Measurements from ENCODE around the gene MSH3. TPM values are rescaled to one million over a fixed set of nuclear protein-coding genes. Genes with fewer than 3 reads are reported as not detected.

The MSH3 gene
- polyA plus RNA-seq, 2 of the 4 experiments (the other 2 are of a cell fraction), result 9.3 to 13.1 TPM

- no peaks in the 10 kb centered on the region for H3K9me3 ChIP-seq
- WGBS (ENCODE audit: missing lambda C conversion rate), result 64% methylated on average over 4 of the region's 4 CpGs
- no peak for TF ChIP-seq CHD2 (IDR thresholded peaks at IDR 0.05; ENCODE audit: low read length, partially characterized antibody)
- ChIA-PET CTCF (no interaction called here), POLR2A (no interaction called here)
- H3K27ac ChIP-seq, result no peak overlapping the region
- no peaks in the 10 kb centered on the region for H3K4me1 ChIP-seq
- H3K4me3 ChIP-seq, result no peak overlapping the region
- FAIRE-seq (no peak), ATAC-seq (no peak), DNase-seq (ENCODE audit: low read depth in 1 of 2, low spot score in 1 of 2) (no peak)
- no peak overlapping the region for H3K4me2 ChIP-seq
Measured at GRCh38 chr5:80620211-80620610, 34.2 kb upstream of the MSH3 start.

GRCh38 chr5:80622756-80623155, 31.7 kb upstream of the MSH3 start:
- DNase-seq (ENCODE audit: low read depth in 1 of 2, low spot score in 1 of 2) (no peak), FAIRE-seq (no peak), ATAC-seq (no peak)
- Histone ChIP-seq H3K9me3 (no peaks in the 10 kb centered on the region), H3K4me3 (no peak overlapping the region), H3K4me2 (no peak overlapping the region), H3K4me1 (no peaks in the 10 kb centered on the region), H3K27ac (no peak overlapping the region)
- WGBS (ENCODE audit: missing lambda C conversion rate), result 94% methylated on average over 2 of the region's 2 CpGs
- TF ChIP-seq EHMT2 (IDR thresholded peaks at IDR 0.05; ENCODE audit: low read depth) (no peak), SMC3 (IDR thresholded peaks at IDR 0.05) (no peak), MAFK (IDR thresholded peaks at IDR 0.05; ENCODE audit: partially characterized antibody) (no peak), HOXB13 (CRISPR knock-in tag; IDR thresholded peaks at IDR 0.05; ENCODE audit: low read depth) (no peak), ZNF302 (CRISPR knock-in tag; IDR thresholded peaks at IDR 0.05) (no peak), CHD2 (IDR thresholded peaks at IDR 0.05; ENCODE audit: low read length, partially characterized antibody) (no peak), HDAC2 (IDR thresholded peaks at IDR 0.05) (no peak)
- ChIA-PET CTCF (no interaction called here), POLR2A (no interaction called here)

DNA sequence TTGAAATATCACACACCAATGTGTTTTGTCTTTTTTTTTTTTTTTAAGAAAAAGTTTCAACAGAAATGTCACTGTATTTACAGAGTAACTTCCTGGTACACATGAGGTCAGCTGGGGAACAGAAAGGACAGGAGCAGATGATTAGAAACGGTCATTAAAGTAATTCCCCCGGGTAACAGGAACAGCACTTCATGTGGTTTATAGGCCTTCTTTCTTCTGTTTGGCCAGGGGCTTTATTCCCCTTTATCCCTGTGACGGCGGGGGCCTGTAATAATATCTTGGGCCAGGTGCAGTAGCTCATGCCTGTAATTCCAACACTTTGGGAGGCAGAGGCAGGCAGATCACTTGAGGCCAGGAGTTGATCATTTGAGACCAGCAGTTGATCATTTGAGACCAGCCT, 30.5 kb upstream of the MSH3 start:
- Histone ChIP-seq H3K4me1 (no peaks in the 10 kb centered on the region), H3K9me3 (no peaks in the 10 kb centered on the region), H3K4me2 (no peak overlapping the region), H3K27ac (no peak overlapping the region), H3K4me3 (no peak overlapping the region)
- TF ChIP-seq HOXB13 (CRISPR knock-in tag; IDR thresholded peaks at IDR 0.05; ENCODE audit: low read depth) (no peak), MAZ (IDR thresholded peaks at IDR 0.05; ENCODE audit: borderline replicate concordance, low read depth, low read length) (no peak), EHMT2 (IDR thresholded peaks at IDR 0.05; ENCODE audit: low read depth) (no peak), HEYL (CRISPR knock-in tag; IDR thresholded peaks at IDR 0.05) (no peak), PBX3 (IDR thresholded peaks at IDR 0.05) (no peak), POLR2AphosphoS2 (conservative IDR thresholded peaks at IDR 0.05; ENCODE audit: low read length) (no peak), SMC3 (IDR thresholded peaks at IDR 0.05) (no peak), CBX2 (IDR thresholded peaks at IDR 0.05; ENCODE audit: borderline replicate concordance, low read depth) (no peak), ZSCAN20 (CRISPR knock-in tag; IDR thresholded peaks at IDR 0.05) (no peak), FOXS1 (CRISPR knock-in tag; IDR thresholded peaks at IDR 0.05) (no peak), JUN (IDR thresholded peaks at IDR 0.05) (no peak), PHF8 (IDR thresholded peaks at IDR 0.05; ENCODE audit: borderline replicate concordance, low read depth) (no peak), CHD2 (IDR thresholded peaks at IDR 0.05; ENCODE audit: low read length, partially characterized antibody) (no peak), CHD4 (IDR thresholded peaks at IDR 0.05; ENCODE audit: borderline replicate concordance) (no peak)
- TF ChIP-seq, protein P1, sequence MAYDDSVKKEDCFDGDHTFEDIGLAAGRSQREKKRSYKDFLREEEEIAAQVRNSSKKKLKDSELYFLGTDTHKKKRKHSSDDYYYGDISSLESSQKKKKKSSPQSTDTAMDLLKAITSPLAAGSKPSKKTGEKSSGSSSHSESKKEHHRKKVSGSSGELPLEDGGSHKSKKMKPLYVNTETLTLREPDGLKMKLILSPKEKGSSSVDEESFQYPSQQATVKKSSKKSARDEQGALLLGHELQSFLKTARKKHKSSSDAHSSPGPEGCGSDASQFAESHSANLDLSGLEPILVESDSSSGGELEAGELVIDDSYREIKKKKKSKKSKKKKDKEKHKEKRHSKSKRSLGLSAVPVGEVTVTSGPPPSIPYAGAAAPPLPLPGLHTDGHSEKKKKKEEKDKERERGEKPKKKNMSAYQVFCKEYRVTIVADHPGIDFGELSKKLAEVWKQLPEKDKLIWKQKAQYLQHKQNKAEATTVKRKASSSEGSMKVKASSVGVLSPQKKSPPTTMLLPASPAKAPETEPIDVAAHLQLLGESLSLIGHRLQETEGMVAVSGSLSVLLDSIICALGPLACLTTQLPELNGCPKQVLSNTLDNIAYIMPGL (CRISPR knock-in tag; IDR thresholded peaks at IDR 0.05; ENCODE audit: borderline replicate concordance), result no peak
- ChIA-PET CTCF (interaction anchor here (0.6 kb wide), 1 partner anchor 30 kb away, joined by 4 read pairs; no protein-coding TSS in a partner anchor), POLR2A (no interaction called here)
- WGBS (ENCODE audit: missing lambda C conversion rate), result 45% methylated on average over 4 of the region's 4 CpGs
- FAIRE-seq (no peak), ATAC-seq (no peak), DNase-seq (ENCODE audit: low read depth in 1 of 2, low spot score in 1 of 2) (no peak)

GRCh38 chr5:80625230-80625629, 29.2 kb upstream of the MSH3 start:
- Histone ChIP-seq H3K4me1 (no peaks in the 10 kb centered on the region), H3K9me3 (no peaks in the 10 kb centered on the region), H3K4me2 (no peak overlapping the region), H3K4me3 (no peak overlapping the region), H3K27ac (no peak overlapping the region)
- CTCF ChIA-PET, result no interaction called here
- DNase-seq (ENCODE audit: low read depth in 1 of 2, low spot score in 1 of 2) (no peak), ATAC-seq (no peak), FAIRE-seq (no peak)
- POLR2A ChIA-PET, result no interaction called here
- WGBS (ENCODE audit: missing lambda C conversion rate), result 86% methylated on average over 5 of the region's 5 CpGs
- TF ChIP-seq, protein P2, sequence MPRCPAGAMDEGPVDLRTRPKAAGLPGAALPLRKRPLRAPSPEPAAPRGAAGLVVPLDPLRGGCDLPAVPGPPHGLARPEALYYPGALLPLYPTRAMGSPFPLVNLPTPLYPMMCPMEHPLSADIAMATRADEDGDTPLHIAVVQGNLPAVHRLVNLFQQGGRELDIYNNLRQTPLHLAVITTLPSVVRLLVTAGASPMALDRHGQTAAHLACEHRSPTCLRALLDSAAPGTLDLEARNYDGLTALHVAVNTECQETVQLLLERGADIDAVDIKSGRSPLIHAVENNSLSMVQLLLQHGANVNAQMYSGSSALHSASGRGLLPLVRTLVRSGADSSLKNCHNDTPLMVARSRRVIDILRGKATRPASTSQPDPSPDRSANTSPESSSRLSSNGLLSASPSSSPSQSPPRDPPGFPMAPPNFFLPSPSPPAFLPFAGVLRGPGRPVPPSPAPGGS (IDR thresholded peaks at IDR 0.05), result no peak
- TF ChIP-seq BHLHE40 (IDR thresholded peaks at IDR 0.05; ENCODE audit: low read depth, low read length) (no peak), MAX (IDR thresholded peaks at IDR 0.05) (no peak), CTCF (IDR thresholded peaks at IDR 0.05) (no peak), EHMT2 (IDR thresholded peaks at IDR 0.05; ENCODE audit: low read depth) (no peak), MAZ (IDR thresholded peaks at IDR 0.05; ENCODE audit: borderline replicate concordance, low read depth, low read length) (no peak), TFCP2L1 (CRISPR knock-in tag; IDR thresholded peaks at IDR 0.05) (no peak), TP53 (CRISPR knock-in tag; IDR thresholded peaks at IDR 0.05) (no peak), NFE2L2 (conservative IDR thresholded peaks at IDR 0.05; ENCODE audit: low read length) (no peak), SREBF2 (IDR thresholded peaks at IDR 0.05) (no peak), RFX5 (IDR thresholded peaks at IDR 0.05) (no peak)
